DOHH2 (cell line): ENCODE data around the gene DLGAP1.

Source experiments
- H3F3A ChIP-seq: fragments of 200-600 bp; sonication (generic), shearing (Covaris generic); 2 replicates; pipeline ENCODE4 v1.6.0; 2016; ENCODE audit warnings: antibody characterized with exemption, mild to moderate bottlenecking; ENCODE audit not compliant: control insufficient read depth, insufficient read depth
- H3K27ac ChIP-seq: fragments of 200-600 bp; sonication (generic); 2 replicates; pipeline ENCODE4 v1.5.1; 2014; ENCODE audit warnings: low read depth, mild to moderate bottlenecking, low read length, moderate library complexity
- H3K27me3 ChIP-seq: fragments of 200-600 bp; sonication (generic); 2 replicates; pipeline ENCODE4 v1.6.1; 2014; ENCODE audit warnings: mild to moderate bottlenecking, low read length, mixed read lengths; ENCODE audit not compliant: control insufficient read depth
- H3K36me3 ChIP-seq: fragments of 200-600 bp; sonication (generic); 2 replicates; pipeline ENCODE4 v1.6.1; 2014; ENCODE audit warnings: mild to moderate bottlenecking, low read length, moderate library complexity, mixed read lengths; ENCODE audit not compliant: control insufficient read depth
- H3K4me1 ChIP-seq: fragments of 200-600 bp; sonication (generic); 2 replicates; pipeline ENCODE4 v1.6.1; 2014; ENCODE audit warnings: mild to moderate bottlenecking, low read length, mixed read lengths; ENCODE audit not compliant: control insufficient read depth
- H3K4me2 ChIP-seq: fragments of 200-600 bp; sonication (generic); 2 replicates; pipeline ENCODE4 v1.6.0; 2014; ENCODE audit warnings: mild to moderate bottlenecking, low read length, moderate library complexity
- H3K4me3 ChIP-seq: fragments of 200-600 bp; sonication (generic); 2 replicates; pipeline ENCODE4 v1.5.1; 2014; ENCODE audit warnings: mild to moderate bottlenecking, low read length, mixed read lengths
- H3K79me2 ChIP-seq: fragments of 200-600 bp; sonication (generic); 2 replicates; pipeline ENCODE4 v1.6.1; 2014; ENCODE audit warnings: mild to moderate bottlenecking, low read length, mixed read lengths; ENCODE audit not compliant: control insufficient read depth
- H3K9me2 ChIP-seq: fragments of 200-600 bp; sonication (generic); replicated peaks from 2 replicates; pipeline ENCODE4 v1.6.1; 2014; ENCODE audit warnings: mild to moderate bottlenecking, low read length, mixed read lengths; ENCODE audit not compliant: control insufficient read depth
- H3K9me3 ChIP-seq: fragments of 200-600 bp; sonication (generic); 2 replicates; pipeline ENCODE4 v1.6.1; 2014; ENCODE audit warnings: antibody characterized with exemption, low read length, mixed read lengths; ENCODE audit not compliant: control insufficient read depth, insufficient read depth
- H4K20me1 ChIP-seq: fragments of 200-600 bp; sonication (generic); 2 replicates; pipeline ENCODE4 v1.6.0; 2014; ENCODE audit warnings: low read depth, mild to moderate bottlenecking, antibody characterized with exemption, low read length, moderate library complexity; ENCODE audit not compliant: control insufficient read depth, insufficient read depth
- EZH2phosphoT487 ChIP-seq: fragments of 200-600 bp; sonication (generic); IDR thresholded peaks from 2 replicates; pipeline ENCODE4 v1.6.1; 2017; ENCODE audit warnings: borderline replicate concordance, mild to moderate bottlenecking, antibody characterized with exemption, low read length, moderate library complexity, mixed read lengths
- TF ChIP-seq, protein P1 (sequence below): fragments of 200-600 bp; sonication (generic); IDR thresholded peaks from one replicate; pipeline ENCODE4 v1.5.1; 2014; ENCODE audit warnings: antibody characterized with exemption, mild to moderate bottlenecking, low read depth, low read length; ENCODE audit not compliant: poor library complexity, severe bottlenecking

Gene DLGAP1

DNA sequence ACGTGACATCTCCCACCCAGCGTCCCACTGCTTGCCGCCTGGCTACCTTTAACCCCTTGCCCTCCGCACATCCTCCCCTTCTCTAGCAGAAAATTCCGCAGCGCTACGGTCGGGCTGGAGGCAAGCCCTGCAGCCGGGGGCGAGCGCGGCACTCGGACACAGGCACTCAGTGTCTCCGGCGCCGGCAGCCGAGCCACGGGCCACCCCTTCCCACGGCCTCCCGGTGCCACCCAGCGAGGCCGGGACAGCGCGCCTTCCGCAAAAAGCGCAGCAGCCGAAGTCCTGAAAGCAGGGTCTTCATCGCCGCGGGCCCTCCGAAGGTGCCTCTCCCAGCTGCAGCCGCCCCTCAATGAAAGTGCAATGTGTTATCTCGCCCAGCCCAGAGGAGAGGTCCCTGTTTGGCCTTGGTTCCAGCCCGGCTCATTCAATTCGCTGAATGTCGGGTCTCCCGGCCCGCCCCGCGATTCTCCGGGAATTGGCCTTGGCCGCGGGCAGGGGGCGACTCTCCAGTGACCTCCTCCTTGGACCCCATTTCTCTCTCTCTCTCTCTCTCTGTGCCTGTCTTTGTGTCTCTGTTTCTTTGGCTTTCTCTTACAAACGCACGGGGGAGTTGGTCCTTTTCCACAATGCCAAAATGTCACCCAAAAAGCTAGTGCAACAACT is 1.1 kb downstream of the DLGAP1 start:
- Histone ChIP-seq H3K4me2 (no peak overlapping the region), H3F3A (no peaks in the 10 kb centered on the region), H3K79me2 (no peaks in the 10 kb centered on the region), H3K27me3 (no peaks in the 10 kb centered on the region), H4K20me1 (no peaks in the 10 kb centered on the region), H3K4me1 (no peaks in the 10 kb centered on the region), H3K4me3 (no peak overlapping the region), H3K36me3 (no peaks in the 10 kb centered on the region), H3K27ac (no peak overlapping the region), H3K9me2 (no peaks in the 10 kb centered on the region), H3K9me3 (peaks cover 4% of the 10 kb centered on the region; the same call in 1 of the 2 replicates)
- no peak for TF ChIP-seq EZH2phosphoT487
- TF ChIP-seq, protein P1, sequence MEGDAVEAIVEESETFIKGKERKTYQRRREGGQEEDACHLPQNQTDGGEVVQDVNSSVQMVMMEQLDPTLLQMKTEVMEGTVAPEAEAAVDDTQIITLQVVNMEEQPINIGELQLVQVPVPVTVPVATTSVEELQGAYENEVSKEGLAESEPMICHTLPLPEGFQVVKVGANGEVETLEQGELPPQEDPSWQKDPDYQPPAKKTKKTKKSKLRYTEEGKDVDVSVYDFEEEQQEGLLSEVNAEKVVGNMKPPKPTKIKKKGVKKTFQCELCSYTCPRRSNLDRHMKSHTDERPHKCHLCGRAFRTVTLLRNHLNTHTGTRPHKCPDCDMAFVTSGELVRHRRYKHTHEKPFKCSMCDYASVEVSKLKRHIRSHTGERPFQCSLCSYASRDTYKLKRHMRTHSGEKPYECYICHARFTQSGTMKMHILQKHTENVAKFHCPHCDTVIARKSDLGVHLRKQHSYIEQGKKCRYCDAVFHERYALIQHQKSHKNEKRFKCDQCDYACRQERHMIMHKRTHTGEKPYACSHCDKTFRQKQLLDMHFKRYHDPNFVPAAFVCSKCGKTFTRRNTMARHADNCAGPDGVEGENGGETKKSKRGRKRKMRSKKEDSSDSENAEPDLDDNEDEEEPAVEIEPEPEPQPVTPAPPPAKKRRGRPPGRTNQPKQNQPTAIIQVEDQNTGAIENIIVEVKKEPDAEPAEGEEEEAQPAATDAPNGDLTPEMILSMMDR: no peak

DNA sequence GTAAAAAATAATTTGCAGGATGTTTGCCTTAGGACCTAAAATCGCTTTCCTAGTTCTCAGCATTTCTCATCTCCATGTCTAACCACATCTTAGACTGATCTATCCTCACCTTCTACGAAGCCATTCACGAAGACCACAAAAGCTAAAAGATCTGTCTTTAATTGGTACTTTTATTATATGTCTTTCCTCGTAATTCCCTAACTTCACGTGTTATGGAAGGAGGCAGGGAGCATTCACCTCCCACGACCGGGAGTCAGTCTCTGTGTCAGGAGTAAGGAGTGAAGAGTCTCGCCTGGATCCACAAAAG is 1.6 kb downstream of the DLGAP1 start:
- H3K4me3 ChIP-seq: no peak overlapping the region
- peaks cover 4% of the 10 kb centered on the region; the same call in 1 of the 2 replicates for H3K9me3 ChIP-seq
- no peak overlapping the region for H3K27ac ChIP-seq
- TF ChIP-seq EZH2phosphoT487: no peak
- TF ChIP-seq, protein P1: no peak
- H3K4me2 ChIP-seq: no peak overlapping the region
- no peaks in the 10 kb centered on the region for H3K27me3 ChIP-seq
- H3K79me2 ChIP-seq: no peaks in the 10 kb centered on the region
- no peaks in the 10 kb centered on the region for H3K4me1 ChIP-seq
- no peaks in the 10 kb centered on the region for H3K9me2 ChIP-seq
- H3K36me3 ChIP-seq: no peaks in the 10 kb centered on the region
- no peaks in the 10 kb centered on the region for H4K20me1 ChIP-seq
- no peaks in the 10 kb centered on the region for H3F3A ChIP-seq

DNA sequence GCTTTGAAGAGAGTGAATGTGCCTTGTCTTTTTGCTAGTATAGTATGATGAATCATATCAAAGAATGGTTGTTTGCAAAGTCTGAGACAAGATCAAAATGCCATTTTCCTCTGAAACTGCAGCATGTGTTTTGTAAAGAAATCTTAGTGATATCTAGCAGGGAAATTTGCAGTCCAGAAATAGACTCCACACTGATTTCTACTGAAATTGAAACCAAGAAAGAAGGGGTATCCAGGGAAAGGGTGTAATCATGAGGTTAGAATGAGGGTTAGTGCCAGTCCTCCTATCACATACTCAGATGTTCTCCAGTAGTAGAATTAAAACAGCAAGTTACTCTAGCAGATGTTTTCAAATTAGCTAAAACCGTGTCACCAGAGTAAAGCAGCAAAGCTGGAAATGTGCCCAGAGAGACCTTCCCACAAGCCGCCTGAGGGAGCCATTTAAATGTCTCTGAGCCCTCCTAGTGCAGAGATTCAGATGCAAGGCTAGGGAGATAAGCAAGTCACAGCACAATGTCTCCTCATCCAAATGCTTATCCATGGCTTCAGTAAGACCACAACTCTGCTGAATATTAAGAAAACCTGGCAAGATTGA is 4.9 kb downstream of the DLGAP1 start:
- Histone ChIP-seq H4K20me1 (no peaks in the 10 kb centered on the region), H3K4me3 (no peak overlapping the region), H3K4me1 (no peaks in the 10 kb centered on the region), H3K79me2 (no peaks in the 10 kb centered on the region), H3K9me3 (peaks cover 4% of the 10 kb centered on the region; the same call in 1 of the 2 replicates), H3F3A (no peaks in the 10 kb centered on the region), H3K27ac (no peak overlapping the region), H3K9me2 (no peaks in the 10 kb centered on the region), H3K36me3 (no peaks in the 10 kb centered on the region), H3K27me3 (no peaks in the 10 kb centered on the region), H3K4me2 (no peak overlapping the region)
- TF ChIP-seq, protein P1: no peak
- no peak for TF ChIP-seq EZH2phosphoT487
